Chondrocyte (in vitro differentiated cells): Measurements from ENCODE around the gene SLC4A4. TPM values are rescaled to one million over a fixed set of nuclear protein-coding genes. Genes with fewer than 3 reads are reported as not detected.

ENCODE experiments used
- DNase-seq: peaks from one replicate; pipeline ENCODE4 v3.0.0; 2021; ENCODE audit warnings: mixed read lengths, low spot score
- H3K27ac Mint-ChIP-seq: one replicate; pipeline ENCODE4 v1.8.0; 2021; ENCODE audit warnings: mild to moderate bottlenecking, moderate library complexity, mixed read lengths; ENCODE audit not compliant: unreplicated experiment
- H3K27me3 Mint-ChIP-seq: 2 replicates; pipeline ENCODE4 v1.8.0; 2021; ENCODE audit warnings: low read depth, mixed read lengths
- H3K36me3 Mint-ChIP-seq: 2 replicates; pipeline ENCODE4 v1.8.0; 2021; ENCODE audit warnings: low read depth, mixed read lengths
- H3K4me1 Mint-ChIP-seq: 2 replicates; pipeline ENCODE4 v1.8.0; 2021; ENCODE audit warnings: low read depth, mild to moderate bottlenecking, mixed read lengths
- H3K4me3 Mint-ChIP-seq: one replicate; pipeline ENCODE4 v1.8.0; 2021; ENCODE audit warnings: mild to moderate bottlenecking, moderate library complexity, mixed read lengths; ENCODE audit not compliant: unreplicated experiment
- H3K9me3 Mint-ChIP-seq: 2 replicates; pipeline ENCODE4 v1.8.0; 2021; ENCODE audit warnings: low read depth, mixed read lengths
- total RNA-seq: library from RNA; stranded (reverse); gene quantifications from 3 replicates; pipeline ENCODE4 v1.2.1, GENCODE V29; 2021
- TF ChIP-seq, protein P1 (sequence below): fragments of 200-600 bp; sonication (generic); IDR thresholded peaks from 2 replicates; pipeline ENCODE4 v1.5.0; 2021; ENCODE audit warnings: antibody characterized with exemption, mild to moderate bottlenecking, moderate library complexity

Gene SLC4A4
- total RNA-seq, 1 donor from 2014 or later: 12.8 TPM

DNA sequence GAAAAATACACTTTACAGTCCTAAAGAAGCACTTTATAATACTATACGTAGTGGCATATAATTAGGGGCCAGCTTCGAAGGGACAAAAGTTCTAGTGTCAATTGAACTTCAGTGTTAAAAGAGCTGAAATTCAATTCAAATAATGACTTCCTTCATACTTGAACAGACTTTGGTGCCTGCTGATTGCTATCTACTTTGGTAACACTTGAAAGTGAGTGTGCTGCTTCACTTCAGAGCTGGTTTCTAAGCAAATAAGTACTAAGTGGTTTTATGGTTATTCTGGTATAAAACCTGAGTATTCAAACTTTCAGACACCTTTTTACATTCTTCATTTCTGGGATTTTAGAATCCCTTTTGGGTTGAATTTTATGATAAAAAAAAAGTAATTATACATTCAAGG is 107.0 kb downstream of the SLC4A4 start:
- H3K9me3 Mint-ChIP-seq: no peaks in the 10 kb centered on the region
- DNase-seq: no peak
- no peaks in the 10 kb centered on the region for H3K36me3 Mint-ChIP-seq
- TF ChIP-seq, protein P1, sequence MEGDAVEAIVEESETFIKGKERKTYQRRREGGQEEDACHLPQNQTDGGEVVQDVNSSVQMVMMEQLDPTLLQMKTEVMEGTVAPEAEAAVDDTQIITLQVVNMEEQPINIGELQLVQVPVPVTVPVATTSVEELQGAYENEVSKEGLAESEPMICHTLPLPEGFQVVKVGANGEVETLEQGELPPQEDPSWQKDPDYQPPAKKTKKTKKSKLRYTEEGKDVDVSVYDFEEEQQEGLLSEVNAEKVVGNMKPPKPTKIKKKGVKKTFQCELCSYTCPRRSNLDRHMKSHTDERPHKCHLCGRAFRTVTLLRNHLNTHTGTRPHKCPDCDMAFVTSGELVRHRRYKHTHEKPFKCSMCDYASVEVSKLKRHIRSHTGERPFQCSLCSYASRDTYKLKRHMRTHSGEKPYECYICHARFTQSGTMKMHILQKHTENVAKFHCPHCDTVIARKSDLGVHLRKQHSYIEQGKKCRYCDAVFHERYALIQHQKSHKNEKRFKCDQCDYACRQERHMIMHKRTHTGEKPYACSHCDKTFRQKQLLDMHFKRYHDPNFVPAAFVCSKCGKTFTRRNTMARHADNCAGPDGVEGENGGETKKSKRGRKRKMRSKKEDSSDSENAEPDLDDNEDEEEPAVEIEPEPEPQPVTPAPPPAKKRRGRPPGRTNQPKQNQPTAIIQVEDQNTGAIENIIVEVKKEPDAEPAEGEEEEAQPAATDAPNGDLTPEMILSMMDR: no peak
- H3K4me1 Mint-ChIP-seq: peaks cover 20% of the 10 kb centered on the region
- no peak overlapping the region for H3K27ac Mint-ChIP-seq
- H3K4me3 Mint-ChIP-seq: no peak overlapping the region
- no peaks in the 10 kb centered on the region for H3K27me3 Mint-ChIP-seq

DNA sequence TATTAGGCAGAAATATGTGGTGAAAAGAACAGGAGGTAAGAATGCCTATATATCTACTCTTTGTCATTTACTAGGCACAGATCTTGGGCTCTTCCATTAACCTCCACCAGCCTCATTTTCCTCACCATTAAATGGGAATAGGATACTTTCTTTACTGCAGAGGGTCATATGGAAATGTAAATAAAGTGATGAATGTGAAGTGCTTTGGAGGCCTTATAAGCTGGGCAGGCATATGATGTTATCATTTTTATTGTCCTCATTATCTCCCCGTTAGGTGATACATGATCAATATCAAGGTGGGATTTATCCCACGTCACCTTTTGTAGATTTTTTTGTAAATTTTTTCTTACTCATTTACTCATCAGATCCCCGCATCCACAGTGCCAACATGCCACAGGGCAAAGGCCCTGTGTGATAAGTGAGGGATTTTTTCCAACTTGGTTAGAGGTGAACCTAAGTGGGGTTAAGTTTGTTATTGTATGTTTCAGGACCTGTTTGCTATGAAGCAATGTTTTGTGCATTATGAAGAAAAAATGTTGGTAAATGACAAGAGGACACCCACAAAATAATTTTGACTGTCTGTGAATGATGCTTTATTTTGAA is 107.8 kb downstream of the SLC4A4 start:
- TF ChIP-seq, protein P1: no peak
- Mint-ChIP-seq H3K36me3 (peaks cover 3% of the 10 kb centered on the region), H3K9me3 (no peaks in the 10 kb centered on the region), H3K4me3 (no peak overlapping the region), H3K4me1 (peaks cover 20% of the 10 kb centered on the region), H3K27ac (no peak overlapping the region), H3K27me3 (no peaks in the 10 kb centered on the region)
- DNase-seq: no peak

DNA sequence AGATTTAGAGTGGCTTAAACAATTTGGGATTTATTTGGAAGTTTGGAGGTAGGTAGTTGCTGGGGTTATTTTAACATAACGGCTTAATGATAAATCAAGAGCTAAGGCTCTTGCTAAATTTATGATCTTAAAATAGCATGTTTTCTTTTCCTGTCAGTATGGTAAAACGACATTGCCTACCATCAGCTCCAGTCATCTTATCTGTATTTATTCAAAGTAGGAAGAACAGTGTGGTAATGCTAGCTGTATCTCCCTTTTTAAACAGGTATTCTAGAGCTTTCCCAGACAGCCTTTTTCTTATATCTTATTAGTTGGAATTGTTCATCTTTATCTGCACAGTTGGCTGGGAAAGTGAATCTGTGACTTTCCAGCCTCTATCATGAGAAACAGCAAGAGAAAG is 110.2 kb downstream of the SLC4A4 start:
- Mint-ChIP-seq H3K4me3 (no peak overlapping the region), H3K27ac (no peak overlapping the region), H3K4me1 (peaks cover 21% of the 10 kb centered on the region), H3K36me3 (peaks cover 3% of the 10 kb centered on the region), H3K27me3 (no peaks in the 10 kb centered on the region), H3K9me3 (no peaks in the 10 kb centered on the region)
- TF ChIP-seq, protein P1: no peak
- DNase-seq: no peak

DNA sequence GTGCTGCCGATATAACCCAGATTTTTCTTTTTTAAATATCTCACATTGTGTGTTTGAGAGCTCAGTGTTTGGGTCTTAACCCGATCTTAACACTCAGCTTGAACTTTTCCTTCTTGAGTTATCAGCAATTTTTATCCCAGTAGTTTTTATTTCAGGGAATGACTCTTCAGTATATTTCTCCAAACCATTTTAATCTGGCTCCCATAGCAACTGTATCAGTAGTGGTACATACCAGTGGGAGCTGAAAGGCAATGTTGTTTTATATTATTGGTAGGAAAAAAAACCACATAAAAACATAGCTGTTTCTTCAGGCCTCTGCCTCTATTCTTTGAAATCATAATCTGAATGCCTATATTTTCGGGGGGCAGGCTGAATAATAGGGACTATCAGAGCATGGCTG is 111.1 kb downstream of the SLC4A4 start:
- H3K36me3 Mint-ChIP-seq: peaks cover 3% of the 10 kb centered on the region
- no peak overlapping the region for H3K4me3 Mint-ChIP-seq
- DNase-seq: no peak
- H3K4me1 Mint-ChIP-seq: peaks cover 29% of the 10 kb centered on the region
- no peaks in the 10 kb centered on the region for H3K9me3 Mint-ChIP-seq
- TF ChIP-seq, protein P1: no peak
- H3K27ac Mint-ChIP-seq: no peak overlapping the region
- H3K27me3 Mint-ChIP-seq: no peaks in the 10 kb centered on the region

DNA sequence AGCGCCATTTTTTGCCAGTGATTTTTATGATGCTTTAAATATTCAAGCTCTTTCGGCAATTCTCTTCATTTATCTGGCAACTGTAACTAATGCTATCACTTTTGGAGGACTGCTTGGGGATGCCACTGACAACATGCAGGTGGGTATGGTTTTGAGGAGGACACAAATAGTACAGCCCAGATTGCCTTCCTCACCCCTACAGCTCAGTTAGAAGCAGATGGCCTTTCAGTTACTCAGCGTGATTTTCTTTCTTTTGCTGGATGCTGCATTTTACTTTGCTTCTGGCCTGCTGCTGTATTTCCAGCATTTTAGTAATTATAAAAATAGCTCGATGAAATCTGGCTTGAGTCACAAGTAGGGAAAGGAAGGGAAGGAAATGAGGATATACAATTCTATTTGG is 114.7 kb downstream of the SLC4A4 start:
- Mint-ChIP-seq H3K9me3 (no peaks in the 10 kb centered on the region), H3K4me3 (no peak overlapping the region), H3K27me3 (no peaks in the 10 kb centered on the region), H3K36me3 (peaks cover 3% of the 10 kb centered on the region), H3K27ac (no peak overlapping the region), H3K4me1 (peaks cover 39% of the 10 kb centered on the region)
- TF ChIP-seq, protein P1: no peak
- no peak for DNase-seq
